Smooth muscle cell (in vitro differentiated cells): ENCODE results near the gene PCDHGC3. TPM values are rescaled to one million over a fixed set of nuclear protein-coding genes. Genes with fewer than 3 reads are reported as not detected.
A peak's percentile ranks its signal among the peaks of the same experiment; 100 is the strongest.

Source experiments
- DNase-seq: peaks from one replicate; lab custom pipeline; 2025; ENCODE audit not compliant: unreplicated experiment; lab: John Stamatoyannopoulos, UW
- H2AFZ ChIP-seq: fragments of 200-600 bp; sonication (generic); 2 replicates; pipeline ENCODE4 v1.6.0; 2016; ENCODE audit warnings: antibody characterized with exemption, low read depth, mild to moderate bottlenecking
- H3F3A ChIP-seq: fragments of 200-600 bp; sonication (generic); 2 replicates; pipeline ENCODE4 v1.6.0; 2017; ENCODE audit warnings: antibody characterized with exemption, low read depth
- H3K27ac ChIP-seq: fragments of 200-600 bp; sonication (generic); 2 replicates; pipeline ENCODE4 v1.5.1; 2016; ENCODE audit warnings: low read depth, mild to moderate bottlenecking
- H3K27me3 ChIP-seq: fragments of 200-600 bp; sonication (generic); 2 replicates; pipeline ENCODE4 v1.6.1; 2016; ENCODE audit warnings: low read depth, mild to moderate bottlenecking
- H3K36me3 ChIP-seq: fragments of 200-600 bp; sonication (generic); 2 replicates; pipeline ENCODE4 v1.5.1; 2016; ENCODE audit warnings: low read depth
- H3K4me1 ChIP-seq: fragments of 200-600 bp; sonication (generic); 2 replicates; pipeline ENCODE4 v1.5.1; 2016; ENCODE audit warnings: low read depth
- H3K4me2 ChIP-seq: fragments of 200-600 bp; sonication (generic); 2 replicates; pipeline ENCODE4 v1.6.0; 2016; ENCODE audit warnings: mild to moderate bottlenecking
- H3K4me3 ChIP-seq: fragments of 200-600 bp; sonication (generic); 2 replicates; pipeline ENCODE4 v1.5.1; 2016; ENCODE audit warnings: mild to moderate bottlenecking
- H3K79me2 ChIP-seq: fragments of 200-600 bp; sonication (generic); 2 replicates; pipeline ENCODE4 v1.6.0; 2016; ENCODE audit warnings: low read depth, mild to moderate bottlenecking
- H3K9ac ChIP-seq: fragments of 200-600 bp; sonication (generic); 2 replicates; pipeline ENCODE4 v1.6.0; 2016; ENCODE audit warnings: low read depth
- H3K9me3 ChIP-seq: fragments of 200-600 bp; sonication (generic); replicated peaks from 2 replicates; pipeline ENCODE4 v1.5.1; 2016; ENCODE audit warnings: low read depth
- H4K20me1 ChIP-seq: fragments of 200-600 bp; sonication (generic); 2 replicates; pipeline ENCODE4 v1.6.0; 2016; ENCODE audit warnings: low read depth
- CTCF ChIP-seq: fragments of 200-600 bp; sonication (generic); IDR thresholded peaks from 2 replicates; pipeline ENCODE4 v1.5.1; 2017; ENCODE audit warnings: borderline replicate concordance, mild to moderate bottlenecking, antibody characterized with exemption; ENCODE audit not compliant: insufficient read depth, poor library complexity, severe bottlenecking
- WGBS: methylation state at CpG from one replicate; pipeline ENCODE4 v1.1.7; 2016; ENCODE audit warnings: low lambda C conversion rate; 5-methylcytosine and 5-hydroxymethylcytosine counted together
- polyA plus RNA-seq: library from polyadenylated mRNA; unstranded; fragments of >200 nt; fragmentation: Nextera tagmentation; extraction: Ambion mirVana; gene quantifications from 2 replicates; pipeline ENCODE4 v1.2.1, GENCODE V29; 2016
- total RNA-seq: library from RNA; depleted of rRNA; stranded (reverse); fragments of >200 nt; gene quantifications from 2 replicates; pipeline ENCODE4 v1.2.3, GENCODE V29; 2014

Gene PCDHGC3
- total and polyA plus RNA-seq, 2 experiments from 2014 or later = 50.3 to 111 TPM

- no peak for DNase-seq
- peaks cover 35% of the 10 kb centered on the region for H3K4me1 ChIP-seq
- peaks cover 69% of the 10 kb centered on the region for H3K79me2 ChIP-seq
- peak overlapping the region; percentile 85 for H3K4me2 ChIP-seq
- peak; percentile 41 for TF ChIP-seq CTCF
- H3K27me3 ChIP-seq = no peaks in the 10 kb centered on the region
- H4K20me1 ChIP-seq = peaks cover 72% of the 10 kb centered on the region
- H3K9me3 ChIP-seq = no peaks in the 10 kb centered on the region
- 37% methylated on average over 20 of the region's 20 CpGs for WGBS
- no peak overlapping the region for H3K27ac ChIP-seq
- H3K9ac ChIP-seq = no peak overlapping the region
- H3K4me3 ChIP-seq = peak overlapping the region; percentile 25
- H2AFZ ChIP-seq = no peak overlapping the region
- H3K36me3 ChIP-seq = no peaks in the 10 kb centered on the region
- H3F3A ChIP-seq = peaks cover 23% of the 10 kb centered on the region
Measured at GRCh38 chr5:141478321-141478945, 2.7 kb downstream of the PCDHGC3 start.

GRCh38 chr5:141479776-141480175, 4.0 kb downstream of the PCDHGC3 start:
- Histone ChIP-seq H3K4me2 (peak overlapping the region; percentile 85), H3K4me1 (peaks cover 41% of the 10 kb centered on the region), H3K36me3 (no peaks in the 10 kb centered on the region), H3F3A (peaks cover 19% of the 10 kb centered on the region), H3K27me3 (no peaks in the 10 kb centered on the region), H3K27ac (no peak overlapping the region), H3K9ac (no peak overlapping the region), H2AFZ (no peak overlapping the region), H3K9me3 (no peaks in the 10 kb centered on the region), H3K4me3 (no peak overlapping the region), H4K20me1 (peaks cover 86% of the 10 kb centered on the region), H3K79me2 (peaks cover 76% of the 10 kb centered on the region)
- no peak for DNase-seq
- no peak for TF ChIP-seq CTCF

GRCh38 chr5:141483902-141484301, 8.1 kb downstream of the PCDHGC3 start:
- H3F3A ChIP-seq = peaks cover 7% of the 10 kb centered on the region
- no peaks in the 10 kb centered on the region for H3K9me3 ChIP-seq
- peak overlapping the region; percentile 46 for H3K4me3 ChIP-seq
- no peak overlapping the region for H3K27ac ChIP-seq
- TF ChIP-seq CTCF = no peak
- no peaks in the 10 kb centered on the region for H3K36me3 ChIP-seq
- H3K4me2 ChIP-seq = peak overlapping the region; percentile 83
- peaks cover 99% of the 10 kb centered on the region for H4K20me1 ChIP-seq
- no peaks in the 10 kb centered on the region for H3K27me3 ChIP-seq
- peaks cover 70% of the 10 kb centered on the region for H3K79me2 ChIP-seq
- DNase-seq = no peak
- peaks cover 20% of the 10 kb centered on the region for H3K4me1 ChIP-seq
- H2AFZ ChIP-seq = no peak overlapping the region
- WGBS = 9% methylated on average over 3 of the region's 3 CpGs
- no peak overlapping the region for H3K9ac ChIP-seq

GRCh38 chr5:141484310-141484640, 8.5 kb downstream of the PCDHGC3 start:
- WGBS = 15% methylated on average over 4 of the region's 4 CpGs

More at GRCh38 chr5:141484310-141484640, 8.5 kb downstream of the PCDHGC3 start:
- Histone ChIP-seq H3K36me3 (no peaks in the 10 kb centered on the region), H3K9ac (no peak overlapping the region), H3K4me2 (peak overlapping the region; percentile 83), H3K4me1 (peaks cover 16% of the 10 kb centered on the region), H3F3A (peaks cover 7% of the 10 kb centered on the region), H3K27ac (no peak overlapping the region), H3K79me2 (peaks cover 66% of the 10 kb centered on the region), H2AFZ (no peak overlapping the region), H3K4me3 (peak overlapping the region; percentile 46), H3K9me3 (no peaks in the 10 kb centered on the region), H4K20me1 (peaks cover 99% of the 10 kb centered on the region), H3K27me3 (no peaks in the 10 kb centered on the region)
- DNase-seq = no peak
- TF ChIP-seq CTCF = no peak
